OCI-M2 (cell line): ENCODE results near the gene ARV1.
"Not testable (repeated sequence)": the region's sequence is repeated elsewhere in the genome, so short reads cannot be mapped to it uniquely, and the experiment has no call there.

Experiments
- DNase-seq: peaks from one replicate; lab custom pipeline; 2025; ENCODE audit not compliant: unreplicated experiment; lab: John Stamatoyannopoulos, UW

ARV1 gene

GRCh38 chr1:230976360-230976759 is 2.5 kb upstream of the ARV1 start:
- DNase-seq: no peak

- DNase-seq: no peak
These were observed 1.8 kb upstream of the ARV1 start for GRCh38 chr1:230976825-230977747.

- DNase-seq: no peak
These were observed 968 bp upstream of the ARV1 start for GRCh38 chr1:230977761-230978490.

- no peak for DNase-seq
These were observed 459 bp downstream of the ARV1 start for GRCh38 chr1:230979389-230979716.

GRCh38 chr1:230979952-230980351 is 1.1 kb downstream of the ARV1 start:
- no peak for DNase-seq

- DNase-seq: no peak
These were observed 3.8 kb downstream of the ARV1 start for GRCh38 chr1:230982696-230983095.

GRCh38 chr1:230983811-230984210 is 4.9 kb downstream of the ARV1 start:
- DNase-seq: no peak

GRCh38 chr1:230984622-230985515 is 6.0 kb downstream of the ARV1 start:
- DNase-seq: peak; percentile 44

- DNase-seq: no peak
These were observed 6.8 kb downstream of the ARV1 start for GRCh38 chr1:230985711-230986110.

- DNase-seq: no peak
These were observed 8.1 kb downstream of the ARV1 start for GRCh38 chr1:230986976-230987375.

- no peak for DNase-seq
These were observed 8.6 kb downstream of the ARV1 start for GRCh38 chr1:230987448-230987847.

GRCh38 chr1:230992100-230992774 is 13.3 kb downstream of the ARV1 start:
- no peak for DNase-seq

GRCh38 chr1:230994860-230995259 is 16.0 kb downstream of the ARV1 start:
- DNase-seq: no peak

GRCh38 chr1:231000201-231000600 is 21.3 kb downstream of the ARV1 start:
- DNase-seq: no peak

GRCh38 chr1:231000639-231001038 is 21.7 kb downstream of the ARV1 start:
- DNase-seq: no peak

- DNase-seq: no peak
These were observed 23.0 kb downstream of the ARV1 start for GRCh38 chr1:231001892-231002291.

GRCh38 chr1:231007535-231007934 is 28.6 kb downstream of the ARV1 start:
- not testable (repeated sequence) for DNase-seq

- no peak for DNase-seq
These were observed 32.5 kb downstream of the ARV1 start for GRCh38 chr1:231011360-231011759.

GRCh38 chr1:231011963-231012362 is 33.1 kb downstream of the ARV1 start:
- no peak for DNase-seq

GRCh38 chr1:231013391-231014015 is 34.6 kb downstream of the ARV1 start:
- DNase-seq: no peak
